Endothelial cell of hepatic sinusoid (primary cell): ENCODE results near the gene PSMB2.
"Not testable (repeated sequence)": the region's sequence is repeated elsewhere in the genome, so short reads cannot be mapped to it uniquely, and the experiment has no call there.

Experiments used
- in situ Hi-C: cut with HindIII; loops from 2 replicates; pipeline ENCODE4 v1.10.0; 2017; ENCODE audit warnings: low sequenced_read_pairs

The PSMB2 gene

GRCh38 chr1:35641233-35641866 lies at the start of gene PSMB2:
PSMB2 (minus strand) TSS chr1:35641526; CDS start chr1:35641432, 94 bp downstream.
- in situ Hi-C loops: loop anchor here (5.0 kb wide), 1 partner anchor 34 kb away; no protein-coding TSS in a partner anchor

GRCh38 chr1:35691080-35691479 lies 49.8 kb upstream of the PSMB2 start:
- in situ Hi-C loops: no loop called here

GRCh38 chr1:35690103-35690502 lies 48.8 kb upstream of the PSMB2 start:
- in situ Hi-C loops: not testable (repeated sequence)

- in situ Hi-C loops: no loop called here
Measured at GRCh38 chr1:35688161-35688560, 46.8 kb upstream of the PSMB2 start.

GRCh38 chr1:35683012-35683411 lies 41.7 kb upstream of the PSMB2 start:
- in situ Hi-C loops: no loop called here

GRCh38 chr1:35680271-35680670 lies 38.9 kb upstream of the PSMB2 start:
- in situ Hi-C loops: no loop called here

GRCh38 chr1:35675773-35676172 lies 34.4 kb upstream of the PSMB2 start:
- in situ Hi-C loops: no loop called here

- in situ Hi-C loops: no loop called here
Measured at GRCh38 chr1:35674111-35674510, 32.8 kb upstream of the PSMB2 start.

GRCh38 chr1:35672116-35672515 lies 30.8 kb upstream of the PSMB2 start:
- in situ Hi-C loops: no loop called here

- in situ Hi-C loops: no loop called here
Measured at GRCh38 chr1:35668506-35668905, 27.2 kb upstream of the PSMB2 start.

- in situ Hi-C loops: no loop called here
Measured at GRCh38 chr1:35666916-35667315, 25.6 kb upstream of the PSMB2 start.

- in situ Hi-C loops: no loop called here
Measured at GRCh38 chr1:35666216-35666615, 24.9 kb upstream of the PSMB2 start.

GRCh38 chr1:35663434-35663833 lies 22.1 kb upstream of the PSMB2 start:
- in situ Hi-C loops: no loop called here

- in situ Hi-C loops: no loop called here
Measured at GRCh38 chr1:35661474-35661795, 20.1 kb upstream of the PSMB2 start.

GRCh38 chr1:35660581-35661473 lies 19.5 kb upstream of the PSMB2 start:
- in situ Hi-C loops: no loop called here

GRCh38 chr1:35659589-35659988 lies 18.3 kb upstream of the PSMB2 start:
- in situ Hi-C loops: no loop called here

- in situ Hi-C loops: no loop called here
Measured at GRCh38 chr1:35657851-35658250, 16.5 kb upstream of the PSMB2 start.

GRCh38 chr1:35656863-35657232 lies 15.5 kb upstream of the PSMB2 start:
- in situ Hi-C loops: no loop called here

GRCh38 chr1:35656148-35656862 lies 15.0 kb upstream of the PSMB2 start:
- in situ Hi-C loops: no loop called here

GRCh38 chr1:35655196-35655595 lies 13.9 kb upstream of the PSMB2 start:
- in situ Hi-C loops: no loop called here

GRCh38 chr1:35650416-35650815 lies 9.1 kb upstream of the PSMB2 start:
- in situ Hi-C loops: no loop called here

- in situ Hi-C loops: no loop called here
Measured at GRCh38 chr1:35646043-35646442, 4.7 kb upstream of the PSMB2 start.
